ENCODE data around the gene TPO. TPM values are rescaled to one million over a fixed set of nuclear protein-coding genes. Genes with fewer than 3 reads are reported as not detected.
"Not testable (repeated sequence)": the region's sequence is repeated elsewhere in the genome, so short reads cannot be mapped to it uniquely, and the experiment has no call there.

TPO gene
- total RNA-seq, 1 experiment from 2014 or later, result not detected

- no TSS peak for BruUV-seq (replicated peaks)
- intact Hi-C loops (cut with micrococcal nuclease), result no loop called here
- CTCF ChIA-PET, result no interaction called here
- Mint-ChIP-seq H3K4me1 (ENCODE audit: insufficient read depth, unreplicated experiment) (no peaks in the 10 kb centered on the region), H3K9me3 (ENCODE audit: unreplicated experiment) (no peaks in the 10 kb centered on the region), H3K4me3 (ENCODE audit: unreplicated experiment) (no peak overlapping the region), H3K27me3 (ENCODE audit: insufficient read depth, unreplicated experiment) (no peaks in the 10 kb centered on the region), H3K36me3 (ENCODE audit: insufficient read depth, unreplicated experiment) (no peaks in the 10 kb centered on the region), H3K27ac (ENCODE audit: low read depth, unreplicated experiment) (no peak overlapping the region)
- DNase-seq (ENCODE audit: unreplicated experiment), result no peak
- POLR2A ChIA-PET, result no interaction called here
- no peak for TF ChIP-seq CTCF (IDR thresholded peaks at IDR 0.05; ENCODE audit: unreplicated experiment)
Measured at GRCh38 chr2:1487758-1488157, 74.5 kb downstream of the TPO start.

DNA sequence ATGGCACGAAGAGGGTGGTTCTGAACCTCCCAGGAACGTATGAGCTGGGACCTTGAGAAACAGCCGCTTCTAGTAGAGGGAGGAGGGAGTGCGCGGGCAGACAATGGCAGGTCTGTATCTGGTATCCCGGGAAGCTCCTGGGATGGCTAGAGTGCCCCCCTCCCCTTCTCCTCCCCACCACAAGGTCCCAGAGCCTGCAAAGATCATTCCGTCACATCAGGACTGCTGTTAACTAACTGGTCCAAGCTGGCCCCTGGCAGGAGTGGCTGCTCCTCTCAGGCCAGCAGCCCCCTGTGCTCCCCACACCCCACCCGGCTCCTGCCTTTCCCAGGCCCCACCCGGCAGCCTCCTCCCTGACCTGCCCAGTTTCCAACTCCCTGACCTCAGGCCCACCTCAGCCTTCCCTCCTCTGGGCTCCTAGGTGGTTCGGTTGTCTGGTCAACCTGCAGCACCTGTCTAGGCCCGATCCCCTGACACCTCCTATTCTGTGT lies 75.0 kb downstream of the TPO start:
- Mint-ChIP-seq H3K4me1 (ENCODE audit: insufficient read depth, unreplicated experiment) (no peaks in the 10 kb centered on the region), H3K27me3 (ENCODE audit: insufficient read depth, unreplicated experiment) (no peaks in the 10 kb centered on the region), H3K4me3 (ENCODE audit: unreplicated experiment) (no peak overlapping the region), H3K9me3 (ENCODE audit: unreplicated experiment) (no peaks in the 10 kb centered on the region), H3K36me3 (ENCODE audit: insufficient read depth, unreplicated experiment) (no peaks in the 10 kb centered on the region), H3K27ac (ENCODE audit: low read depth, unreplicated experiment) (peak overlapping the region; percentile 72)
- intact Hi-C loops (cut with micrococcal nuclease), result no loop called here
- no peak for TF ChIP-seq CTCF (IDR thresholded peaks at IDR 0.05; ENCODE audit: unreplicated experiment)
- no TSS peak for BruUV-seq (replicated peaks)
- DNase-seq (ENCODE audit: unreplicated experiment), result no peak
- ChIA-PET CTCF (no interaction called here), POLR2A (no interaction called here)

- CTCF ChIA-PET, result no interaction called here
- Mint-ChIP-seq H3K27me3 (ENCODE audit: insufficient read depth, unreplicated experiment) (no peaks in the 10 kb centered on the region), H3K4me3 (ENCODE audit: unreplicated experiment) (no peak overlapping the region), H3K27ac (ENCODE audit: low read depth, unreplicated experiment) (peak overlapping the region; percentile 72), H3K4me1 (ENCODE audit: insufficient read depth, unreplicated experiment) (no peaks in the 10 kb centered on the region), H3K9me3 (ENCODE audit: unreplicated experiment) (no peaks in the 10 kb centered on the region), H3K36me3 (ENCODE audit: insufficient read depth, unreplicated experiment) (no peaks in the 10 kb centered on the region)
- POLR2A ChIA-PET, result no interaction called here
- intact Hi-C loops (cut with micrococcal nuclease), result no loop called here
- BruUV-seq (replicated peaks), result no TSS peak
- DNase-seq (ENCODE audit: unreplicated experiment), result no peak
- TF ChIP-seq CTCF (IDR thresholded peaks at IDR 0.05; ENCODE audit: unreplicated experiment), result no peak
Measured at GRCh38 chr2:1488851-1489250, 75.6 kb downstream of the TPO start.

DNA sequence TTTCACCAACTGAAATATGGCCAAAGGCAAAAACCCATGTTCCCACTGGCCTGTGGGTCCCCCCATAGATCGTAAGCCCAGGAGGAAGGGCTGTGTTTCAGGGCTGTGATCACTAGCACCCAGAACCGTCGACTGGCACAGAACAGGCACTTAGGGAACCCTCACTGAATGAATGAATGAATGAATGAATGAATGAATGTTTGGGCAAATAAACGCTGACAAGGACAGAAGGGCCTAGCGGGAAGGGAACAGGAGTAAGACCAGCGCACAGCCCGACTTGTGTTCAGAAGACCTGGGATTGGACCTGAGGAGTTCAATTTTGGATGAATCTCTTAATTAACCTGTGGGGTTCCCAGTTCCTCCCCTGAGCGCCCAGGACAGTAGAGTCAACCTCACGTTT lies 76.2 kb downstream of the TPO start:
- H3K4me3 Mint-ChIP-seq (ENCODE audit: unreplicated experiment), result no peak overlapping the region
- CTCF ChIA-PET, result no interaction called here

GRCh38 chr2:1490381-1490780 lies 77.1 kb downstream of the TPO start:
- DNase-seq (ENCODE audit: unreplicated experiment); H3K4me3 Mint-ChIP-seq (ENCODE audit: unreplicated experiment); POLR2A ChIA-PET; BruUV-seq (replicated peaks); H3K4me1 Mint-ChIP-seq (ENCODE audit: insufficient read depth, unreplicated experiment); H3K27ac Mint-ChIP-seq (ENCODE audit: low read depth, unreplicated experiment); intact Hi-C loops (cut with micrococcal nuclease); CTCF ChIA-PET; H3K9me3 Mint-ChIP-seq (ENCODE audit: unreplicated experiment); H3K36me3 Mint-ChIP-seq (ENCODE audit: insufficient read depth, unreplicated experiment): not testable (repeated sequence)
- H3K27me3 Mint-ChIP-seq (ENCODE audit: insufficient read depth, unreplicated experiment), result peaks cover 10% of the 10 kb centered on the region

More for the DNA sequence above, 76.2 kb downstream of the TPO start:
- Mint-ChIP-seq H3K27me3 (ENCODE audit: insufficient read depth, unreplicated experiment) (peaks cover 3% of the 10 kb centered on the region), H3K27ac (ENCODE audit: low read depth, unreplicated experiment) (peak overlapping the region; percentile 72), H3K36me3 (ENCODE audit: insufficient read depth, unreplicated experiment) (no peaks in the 10 kb centered on the region), H3K4me1 (ENCODE audit: insufficient read depth, unreplicated experiment) (no peaks in the 10 kb centered on the region), H3K9me3 (ENCODE audit: unreplicated experiment) (no peaks in the 10 kb centered on the region)
- DNase-seq (ENCODE audit: unreplicated experiment), result no peak
- no peak for TF ChIP-seq CTCF (IDR thresholded peaks at IDR 0.05; ENCODE audit: unreplicated experiment)
- intact Hi-C loops (cut with micrococcal nuclease), result no loop called here
- BruUV-seq (replicated peaks), result no TSS peak
- POLR2A ChIA-PET, result no interaction called here

Measured in MCF 10A (cell line).